PC-3 (cell line): Measurements from ENCODE around the gene TTC23L.

Experiments used
- CTCF ChIP-seq: fragments of 300-600 bp; sonication (generic); conservative IDR thresholded peaks from 2 replicates; pipeline ENCODE4 v1.5.1; 2017; ENCODE audit warnings: antibody characterized with exemption, low read depth, mild to moderate bottlenecking, low read length
- EZH2 ChIP-seq: fragments of 300-600 bp; sonication (generic); IDR thresholded peaks from one replicate; pipeline ENCODE4 v1.6.1; 2017; ENCODE audit warnings: antibody characterized with exemption, mild to moderate bottlenecking, low read length; ENCODE audit not compliant: unreplicated experiment

DNA sequence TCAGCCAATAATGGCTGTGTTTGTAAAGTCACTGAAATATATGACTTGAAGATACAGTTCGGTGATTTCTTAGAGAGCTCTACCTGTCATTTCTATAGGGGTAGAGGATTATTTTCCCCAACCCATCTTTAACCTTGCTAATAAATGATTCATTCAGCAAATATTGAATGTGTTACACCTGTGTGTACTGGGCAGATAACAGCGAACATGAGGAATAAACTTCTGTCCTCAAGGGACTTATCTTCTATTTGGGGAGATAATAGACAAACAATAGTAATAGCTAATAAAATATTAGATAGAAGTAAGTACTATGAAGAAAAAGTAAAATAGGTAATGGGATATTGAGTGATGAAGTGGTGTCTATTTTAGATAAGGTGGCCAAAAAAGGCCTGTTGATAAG, 9.3 kb downstream of the TTC23L start:
- TF ChIP-seq EZH2 (no peak), CTCF (no peak)
